Endothelial cell of umbilical vein (primary cell): ENCODE results near the gene AKT3. TPM values are rescaled to one million over a fixed set of nuclear protein-coding genes. Genes with fewer than 3 reads are reported as not detected.

Source experiments
- BruUV-seq: library from RNA; stranded (reverse); fragments of 400-500 nt; replicated peaks from 2 replicates; lab custom pipeline; 2021; lab: Mats Ljungman, UMichigan
- CTCF ChIA-PET: fragments of 300-600, 350-600 bp; sonication (Branson Sonifier 250); formaldehyde crosslinking; loops from one replicate; lab custom pipeline; 2021; ENCODE audit warnings: antibody characterized with exemption, inconsistent platforms; lab: Charles Lee
- POLR2A ChIA-PET: fragments of 300-600, 350-600 bp; sonication (Branson Sonifier 250); formaldehyde crosslinking; loops from one replicate; lab custom pipeline; 2021; ENCODE audit warnings: antibody characterized with exemption, inconsistent platforms; lab: Charles Lee
- DNase-seq: peaks from one replicate; pipeline ENCODE4 v3.0.0-alpha.2; 2011; ENCODE audit warnings: low read depth, low spot score
- FAIRE-seq: peaks from 2 replicates; lab custom pipeline; 2011; peaks lifted over from hg19 to GRCh38; lab: Jason Lieb, UNC
- H2AFZ ChIP-seq: 2 replicates; pipeline ENCODE4 v1.6.0; 2012; ENCODE audit warnings: low read depth, low read length, control low read depth, inconsistent platforms
- H3K27ac ChIP-seq: 2 replicates; pipeline ENCODE4 v1.5.1; 2011; ENCODE audit warnings: low read depth, mild to moderate bottlenecking, control low read depth, low read length, moderate library complexity; ENCODE audit not compliant: insufficient read depth
- H3K27me3 ChIP-seq, 2 experiments: 2 replicates each; pipeline versions ENCODE4 v1.6.0 to v1.6.1; 2011; ENCODE audit warnings: low read length in 2 of 2, mixed read lengths in 1 of 2; ENCODE audit not compliant: control insufficient read depth in 2 of 2, insufficient read depth in 2 of 2
- H3K36me3 ChIP-seq, 2 experiments: 2 replicates in 1 of 2; 3 replicates in 1 of 2; pipeline ENCODE4 v1.5.1; 2011; ENCODE audit warnings: low read length in 2 of 2, mild to moderate bottlenecking in 1 of 2, moderate library complexity in 1 of 2; ENCODE audit not compliant: control insufficient read depth in 2 of 2, insufficient read depth in 2 of 2; ENCODE audit errors: extremely low read depth in 1 of 2
- H3K4me1 ChIP-seq: 3 replicates; pipeline ENCODE4 v1.5.1; 2011; ENCODE audit warnings: mild to moderate bottlenecking, low read length; ENCODE audit not compliant: control insufficient read depth, insufficient read depth; ENCODE audit errors: extremely low read depth
- H3K4me2 ChIP-seq: 2 replicates; pipeline ENCODE4 v1.6.1; 2011; ENCODE audit warnings: low read length, control low read depth, mixed read lengths; ENCODE audit not compliant: insufficient read depth
- H3K4me3 ChIP-seq, 3 experiments: fragments of 200-600 bp in 1 of 3; sonication (generic), shearing (Covaris generic) in 1 of 3; replicated peaks in 1 of 3; 2 replicates each; pipeline ENCODE4 v1.5.1; 2011 to 2016; ENCODE audit warnings: control low read depth in 3 of 3, low read length in 3 of 3, mild to moderate bottlenecking in 2 of 3, inconsistent platforms in 1 of 3, low read depth in 1 of 3, moderate library complexity in 1 of 3; ENCODE audit not compliant: insufficient read depth in 1 of 3
- H3K79me2 ChIP-seq: 2 replicates; pipeline ENCODE4 v1.6.0; 2012; ENCODE audit warnings: low read length, inconsistent platforms; ENCODE audit not compliant: control insufficient read depth, insufficient read depth
- H3K9ac ChIP-seq: replicated peaks from 2 replicates; pipeline ENCODE3; 2011; ENCODE audit warnings: low read length, control low read depth; ENCODE audit not compliant: insufficient read depth; ENCODE audit errors: extremely low read depth
- H3K9me1 ChIP-seq: replicated peaks from 3 replicates; pipeline ENCODE4 v1.6.0; 2011; ENCODE audit warnings: mild to moderate bottlenecking, low read length; ENCODE audit not compliant: control insufficient read depth, insufficient read depth; ENCODE audit errors: extremely low read depth
- H3K9me3 ChIP-seq: replicated peaks from 2 replicates; pipeline ENCODE4 v1.5.1; 2012; ENCODE audit warnings: low read length, inconsistent platforms; ENCODE audit not compliant: control insufficient read depth, insufficient read depth
- H4K20me1 ChIP-seq: replicated peaks from 2 replicates; pipeline ENCODE3; 2011; ENCODE audit warnings: mild to moderate bottlenecking, low read length; ENCODE audit not compliant: control insufficient read depth, insufficient read depth; ENCODE audit errors: extremely low read depth
- CTCF ChIP-seq, 2 donors: IDR thresholded peaks; 1 replicate in 1 of 2; 2 replicates in 1 of 2; pipeline ENCODE4 v1.5.1; 2011; ENCODE audit warnings: low read length in 2 of 2, mild to moderate bottlenecking in 2 of 2, moderate library complexity in 2 of 2, control low read depth in 1 of 2, inconsistent platforms in 1 of 2, low read depth in 1 of 2; ENCODE audit not compliant: insufficient read depth in 1 of 2; ENCODE audit errors: extremely low read depth in 1 of 2
- EZH2 ChIP-seq: IDR thresholded peaks from 2 replicates; pipeline ENCODE4 v1.6.1; 2012; ENCODE audit warnings: borderline replicate concordance, low read depth, mild to moderate bottlenecking, moderate library complexity, low read length, inconsistent platforms; ENCODE audit not compliant: severe bottlenecking
- FOS ChIP-seq: IDR thresholded peaks from 2 replicates; pipeline ENCODE4 v1.6.1; 2011; ENCODE audit warnings: mild to moderate bottlenecking, low read length, moderate library complexity, borderline replicate concordance; ENCODE audit not compliant: insufficient read depth
- GATA2 ChIP-seq: IDR thresholded peaks from 2 replicates; pipeline ENCODE4 v1.7.0; 2011; ENCODE audit warnings: low read depth, mild to moderate bottlenecking, moderate library complexity, mixed read lengths, low read length; ENCODE audit not compliant: insufficient read length, insufficient read depth
- JUN ChIP-seq: IDR thresholded peaks from 2 replicates; pipeline ENCODE4 v1.6.1; 2011; ENCODE audit warnings: borderline replicate concordance, low read depth; ENCODE audit not compliant: insufficient read length, insufficient read depth
- MAX ChIP-seq: IDR thresholded peaks from 2 replicates; pipeline ENCODE4 v1.6.1; 2011; ENCODE audit not compliant: insufficient read depth, insufficient read length
- MYC ChIP-seq: IDR thresholded peaks from one replicate; pipeline ENCODE4 v1.6.1; 2011; ENCODE audit warnings: mild to moderate bottlenecking, low read depth, low read length
- POLR2A ChIP-seq: IDR thresholded peaks from 2 replicates; pipeline ENCODE4 v1.6.1; 2012; ENCODE audit warnings: low read depth, mild to moderate bottlenecking, control low read depth, low read length
- POLR2AphosphoS5 ChIP-seq: IDR thresholded peaks from 2 replicates; pipeline ENCODE4 v1.6.1; 2012; ENCODE audit warnings: low read depth, mild to moderate bottlenecking, control low read depth, low read length, moderate library complexity; ENCODE audit not compliant: insufficient read depth
- dilution Hi-C: fragments of 300-500 bp; cut with MboI; formaldehyde crosslinking; loops from one replicate; pipeline ENCODE4 v1.15.0; 2019; ENCODE audit warnings: low sequenced_read_pairs; ENCODE audit not compliant: extremely low pct_ligation_motif_present
- intact Hi-C: fragments of 100-400 bp; cut with micrococcal nuclease; formaldehyde crosslinking; loops from one replicate; pipeline ENCODE4 v1.10.0; 2022
- polyA plus RNA-seq, 4 experiments: library from polyadenylated mRNA; depleted of rRNA in 3 of 4; stranded (reverse) in 3 of 4; unstranded in 1 of 4; fragments of >200 nt; gene quantifications; 2 replicates each; pipeline versions ENCODE4 v1.2.1 to v1.2.3, GENCODE V29; 2011 to 2012; ENCODE audit warnings: missing spikeins in 1 of 4
- total RNA-seq: library from RNA; stranded (reverse); gene quantifications from 2 replicates; pipeline ENCODE4 v1.2.3, GENCODE V29; 2021

AKT3 gene
- total and polyA plus RNA-seq, 2 donors (not counting 3 experiments of a cell fraction or from before 2014, with no cell fraction given), result 20.6 to 97.1 TPM

GRCh38 chr1:243746751-243747150, 103.3 kb downstream of the AKT3 start:
- DNase-seq, result no peak
- Histone ChIP-seq H3K9ac (no peak overlapping the region), H3K4me1 (peaks cover 7% of the 10 kb centered on the region), H3K27ac (no peak overlapping the region), H3K27me3 (no peaks in the 10 kb centered on the region), H2AFZ (no peak overlapping the region), H3K79me2 (peaks cover 27% of the 10 kb centered on the region), H3K9me1 (no peaks in the 10 kb centered on the region), H3K4me3 (no peak overlapping the region), H4K20me1 (peaks cover 2% of the 10 kb centered on the region), H3K4me2 (no peak overlapping the region), H3K36me3 (no peaks in the 10 kb centered on the region), H3K9me3 (no peaks in the 10 kb centered on the region)
- POLR2A ChIA-PET, result no interaction called here
- no TSS peak for BruUV-seq
- CTCF ChIA-PET, result no interaction called here
- intact Hi-C loops, result loop anchor here (5.0 to 10.0 kb wide), 3 partner anchors 101 to 301 kb away; no protein-coding TSS in a partner anchor
- dilution Hi-C loops, result no loop called here
- FAIRE-seq, result no peak
- TF ChIP-seq EZH2 (no peak), CTCF (IDR thresholded peaks at IDR 0.05; ENCODE audit: extremely low read depth in 1 of 2, insufficient read depth in 1 of 2, low read depth in 1 of 2, low read length in 2 of 2) (no peak), POLR2AphosphoS5 (no peak), JUN (no peak), GATA2 (no peak), POLR2A (no peak), MYC (no peak), MAX (no peak), FOS (no peak)
